Measurements from ENCODE around the gene BEST3. TPM values are rescaled to one million over a fixed set of nuclear protein-coding genes. Genes with fewer than 3 reads are reported as not detected.

The BEST3 gene
- total and polyA plus RNA-seq, 2 of the 4 experiments (the other 2 are of a cell fraction), result under 0.01 to 0.07 TPM

DNA sequence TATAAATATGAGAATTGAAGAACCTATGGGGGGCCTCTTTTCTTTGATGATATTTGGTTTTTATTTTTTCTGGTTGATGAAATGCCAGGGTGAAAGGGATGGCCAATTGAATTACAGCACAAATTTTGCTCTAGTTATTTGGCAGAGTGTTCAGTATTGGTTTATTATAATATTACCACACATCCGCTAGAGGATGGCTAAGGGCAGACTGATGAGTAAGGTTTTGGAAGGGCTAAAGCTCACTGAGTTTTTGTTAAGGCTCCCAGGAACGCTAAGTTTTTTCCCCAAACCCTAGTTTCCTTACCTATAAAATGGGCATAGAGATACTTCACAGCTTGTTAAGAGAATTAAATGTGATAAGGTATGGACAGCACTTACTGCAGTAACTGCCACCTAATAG is 54.1 kb downstream of the BEST3 start:
- ATAC-seq (ENCODE audit: low read depth) (peak; percentile 42; the same call in 1 of the 2 replicates), DNase-seq (peak; percentile 33)
- Histone ChIP-seq H3K27me3 (ENCODE audit: control insufficient read depth, insufficient read depth, low read length) (no peaks in the 10 kb centered on the region), H4K91ac (ENCODE audit: insufficient read depth, low read depth, low read length) (0 out of 2 replicates have a peak overlapping the region, but pooled peaks have one; percentile 23), H3K27ac (ENCODE audit: insufficient read depth, low read length) (no peak overlapping the region), H2BK20ac (ENCODE audit: low read depth, low read length) (no peak overlapping the region), H3K56ac (ENCODE audit: extremely low read depth, insufficient read depth, low read length) (no peak overlapping the region), H3K4ac (ENCODE audit: low read depth, low read length) (no peak overlapping the region), H4K8ac (ENCODE audit: low read depth in 2 of 2, low read length in 2 of 2) (no peak overlapping the region), H3K36me3 (ENCODE audit: control insufficient read depth, insufficient read depth, low read length) (no peaks in the 10 kb centered on the region), H3K4me1 (ENCODE audit: control insufficient read depth, insufficient read depth, low read length) (no peaks in the 10 kb centered on the region; the same call in 1 of the 2 replicates), H2BK120ac (ENCODE audit: low read depth, low read length) (no peak overlapping the region), H3K9me1 (ENCODE audit: insufficient read depth, low read length) (no peaks in the 10 kb centered on the region), H2AK5ac (ENCODE audit: low read depth, low read length) (no peak overlapping the region), H3K79me1 (ENCODE audit: low read depth in 1 of 2, low read length in 2 of 2) (no peaks in the 10 kb centered on the region), H2AK9ac (replicated peaks; ENCODE audit: low read depth, low read length, poor library complexity) (no peak overlapping the region), H3K4me2 (ENCODE audit: low read depth, low read length) (no peak overlapping the region), H3K14ac (replicated peaks; ENCODE audit: low read depth, low read length) (no peak overlapping the region), H3K4me3 (ENCODE audit: insufficient read depth, low read depth, low read length) (no peak overlapping the region), H3K18ac (ENCODE audit: low read depth, low read length) (no peak overlapping the region), H4K5ac (ENCODE audit: low read depth, low read length) (no peak overlapping the region), H2BK5ac (ENCODE audit: low read depth, low read length, poor library complexity, severe bottlenecking) (no peak overlapping the region), H3K9ac (ENCODE audit: low read depth, low read length) (no peak overlapping the region), H4K20me1 (ENCODE audit: insufficient read depth, low read length) (no peaks in the 10 kb centered on the region), H2AFZ (replicated peaks; ENCODE audit: low read length, poor library complexity) (no peak overlapping the region), H3K9me3 (ENCODE audit: control insufficient read depth, insufficient read depth, low read length) (no peaks in the 10 kb centered on the region), H3K23ac (ENCODE audit: low read depth, low read length) (no peak overlapping the region), H2BK15ac (ENCODE audit: low read depth, low read length) (no peak overlapping the region)
- no peak for TF ChIP-seq RFX5 (IDR thresholded peaks at IDR 0.05; ENCODE audit: low read depth, low read length)
- CTCF ChIA-PET, result interaction anchor here (1.0 kb wide), 1 partner anchor 12 kb away, joined by 3 read pairs; no protein-coding TSS in a partner anchor
- intact Hi-C loops (cut with micrococcal nuclease), result no loop called here
- no TSS peak for BruUV-seq (replicated peaks)
- dilution Hi-C loops (cut with HindIII; ENCODE audit: low sequenced_read_pairs, unreplicated experiment), result no loop called here
- in situ Hi-C loops (cut with MboI; ENCODE audit: low sequenced_read_pairs), result no loop called here
- POLR2A ChIA-PET (ENCODE audit: unreplicated experiment), result interaction anchor here (0.6 kb wide), 1 partner anchor 26 kb away, joined by 3 read pairs; no protein-coding TSS in a partner anchor
- WGBS, 2 experiments (ENCODE audit: extremely low coverage in 2 of 2, insufficient read length in 1 of 2), result no CpG with 5 or more reads among the region's 2 CpGs

All from IMR-90 (cell line).